ENCODE data around the gene IL23R. TPM values are rescaled to one million over a fixed set of nuclear protein-coding genes. Genes with fewer than 3 reads are reported as not detected.

IL23R gene
- total and polyA plus RNA-seq, 2 of the 13 experiments (the other 11 are each of a cell fraction or from before 2014, with no cell fraction given): not detected

DNA sequence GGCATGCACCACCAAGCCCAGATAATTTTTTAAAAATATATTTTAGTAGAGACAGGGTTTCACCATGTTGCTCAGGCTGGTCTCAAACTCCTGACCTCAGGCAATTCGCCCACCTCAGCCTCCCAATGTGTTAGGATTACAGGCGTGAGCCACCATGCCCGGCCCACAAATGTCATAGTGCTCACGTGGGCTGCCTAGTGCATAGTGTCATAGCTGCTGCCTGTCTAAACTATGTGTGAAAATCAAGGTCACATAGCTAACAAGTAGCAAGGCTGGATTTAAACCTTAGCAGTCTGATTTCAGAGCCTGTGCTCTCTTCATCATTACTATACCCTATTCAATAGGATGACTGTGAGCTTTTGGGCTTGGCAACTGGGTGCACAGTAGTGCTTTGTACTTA is 41.8 kb upstream of the IL23R start:
- no peak overlapping the region for H3K4me2 ChIP-seq (ENCODE audit: low read depth, low read length)
- ATAC-seq (no peak; the same call in 2 of the 3 replicates), DNase-seq (ENCODE audit: low spot score) (no peak), FAIRE-seq (no peak)
- 55% methylated on average over 4 of the region's 4 CpGs for whole genome bisulfite sequencing (ENCODE audit: low lambda C conversion rate)
- no peaks in the 10 kb centered on the region for H4K20me1 ChIP-seq (ENCODE audit: insufficient read depth, low read length)
- no peak overlapping the region for H3K27ac ChIP-seq (ENCODE audit: extremely low read length, insufficient read depth, low read length)
- no TSS peak for BruUV-seq (replicated peaks)
- H3K79me2 ChIP-seq (ENCODE audit: insufficient read depth, low read length): no peaks in the 10 kb centered on the region
- ChIA-PET CTCF (ENCODE audit: low intra/inter-chr PET ratio, low total read pairs) (no interaction called here), POLR2A (no interaction called here)
- no peak overlapping the region for H3K4me3 ChIP-seq (replicated peaks in 1 of 3; ENCODE audit: insufficient read depth in 1 of 3, low read depth in 2 of 3, low read length in 3 of 3)
- intact Hi-C loops (cut with micrococcal nuclease; ENCODE audit: unreplicated experiment) (no loop called here), in situ Hi-C loops (cut with HindIII; ENCODE audit: extremely low pct_ligation_motif_present, low pct_unique_long_range_greater_than_20kb) (no loop called here)
- H3K27me3 ChIP-seq (ENCODE audit: control insufficient read depth in 1 of 2, insufficient read depth in 2 of 2, low read length in 2 of 2): no peaks in the 10 kb centered on the region
- H3K36me3 ChIP-seq (replicated peaks in 1 of 2; ENCODE audit: control insufficient read depth in 1 of 2, insufficient read depth in 2 of 2, low read length in 2 of 2): no peaks in the 10 kb centered on the region
- no peaks in the 10 kb centered on the region for H3K9me3 ChIP-seq (ENCODE audit: low read length)
- H3K4me1 ChIP-seq (ENCODE audit: insufficient read depth, low read length): peaks cover 7% of the 10 kb centered on the region; the same call in 1 of the 2 replicates
- TF ChIP-seq MZF1 (CRISPR knock-in tag; IDR thresholded peaks at IDR 0.05; ENCODE audit: borderline replicate concordance): no peak
- TF ChIP-seq NFKBIZ (CRISPR knock-in tag; IDR thresholded peaks at IDR 0.05): no peak
- no peak for TF ChIP-seq ZNF136 (CRISPR knock-in tag; IDR thresholded peaks at IDR 0.05; ENCODE audit: low read depth)
- TF ChIP-seq ZNF101 (CRISPR knock-in tag; IDR thresholded peaks at IDR 0.05; ENCODE audit: borderline replicate concordance, low read depth): no peak
- TF ChIP-seq ZIK1 (CRISPR knock-in tag; IDR thresholded peaks at IDR 0.05; ENCODE audit: borderline replicate concordance, low read depth): no peak
- TF ChIP-seq ZNF761 (CRISPR knock-in tag; conservative IDR thresholded peaks at IDR 0.05): no peak
- no peak for TF ChIP-seq CENPX (CRISPR knock-in tag; IDR thresholded peaks at IDR 0.05)
- no peak overlapping the region for H3K9ac ChIP-seq (ENCODE audit: insufficient read depth, low read depth, low read length)
- H2AFZ ChIP-seq (ENCODE audit: low read length): no peak overlapping the region

- no peaks in the 10 kb centered on the region for H4K20me1 ChIP-seq (ENCODE audit: insufficient read depth, low read length)
- no peaks in the 10 kb centered on the region for H3K79me2 ChIP-seq (ENCODE audit: insufficient read depth, low read length)
- DNase-seq (ENCODE audit: low spot score) (no peak), ATAC-seq (no peak; the same call in 2 of the 3 replicates), FAIRE-seq (no peak)
- H3K4me3 ChIP-seq (replicated peaks in 1 of 3; ENCODE audit: insufficient read depth in 1 of 3, low read depth in 2 of 3, low read length in 3 of 3): no peak overlapping the region
- intact Hi-C loops (cut with micrococcal nuclease; ENCODE audit: unreplicated experiment): no loop called here
- in situ Hi-C loops (cut with HindIII; ENCODE audit: extremely low pct_ligation_motif_present, low pct_unique_long_range_greater_than_20kb): no loop called here
- 51% methylated on average over 5 of the region's 5 CpGs for WGBS (ENCODE audit: low lambda C conversion rate)
- no peaks in the 10 kb centered on the region for H3K36me3 ChIP-seq (replicated peaks in 1 of 2; ENCODE audit: control insufficient read depth in 1 of 2, insufficient read depth in 2 of 2, low read length in 2 of 2)
- no TSS peak for BruUV-seq (replicated peaks)
- no peak overlapping the region for H3K27ac ChIP-seq (ENCODE audit: extremely low read length, insufficient read depth, low read length)
- H3K4me2 ChIP-seq (ENCODE audit: low read depth, low read length): no peak overlapping the region
- POLR2A ChIA-PET: no interaction called here
- H3K9me3 ChIP-seq (ENCODE audit: low read length): no peaks in the 10 kb centered on the region
- H3K27me3 ChIP-seq (ENCODE audit: control insufficient read depth in 1 of 2, insufficient read depth in 2 of 2, low read length in 2 of 2): no peaks in the 10 kb centered on the region
- no peak overlapping the region for H2AFZ ChIP-seq (ENCODE audit: low read length)
- peaks cover 7% of the 10 kb centered on the region; the same call in 1 of the 2 replicates for H3K4me1 ChIP-seq (ENCODE audit: insufficient read depth, low read length)
- no peak overlapping the region for H3K9ac ChIP-seq (ENCODE audit: insufficient read depth, low read depth, low read length)
- CTCF ChIA-PET (ENCODE audit: low intra/inter-chr PET ratio, low total read pairs): no interaction called here
- TF ChIP-seq CBX5 (CRISPR knock-in tag; IDR thresholded peaks at IDR 0.05; ENCODE audit: borderline replicate concordance) (no peak), TGIF2 (CRISPR knock-in tag; IDR thresholded peaks at IDR 0.05) (no peak), ZNF839 (CRISPR knock-in tag; IDR thresholded peaks at IDR 0.05; ENCODE audit: borderline replicate concordance) (no peak), ZBTB34 (CRISPR knock-in tag; IDR thresholded peaks at IDR 0.05) (no peak), MYC (CRISPR knock-in tag; IDR thresholded peaks at IDR 0.05; ENCODE audit: borderline replicate concordance) (no peak), JDP2 (CRISPR knock-in tag; IDR thresholded peaks at IDR 0.05; ENCODE audit: borderline replicate concordance) (no peak), ZSCAN25 (CRISPR knock-in tag; IDR thresholded peaks at IDR 0.05) (no peak), ZNF224 (CRISPR knock-in tag; IDR thresholded peaks at IDR 0.05) (no peak), SMC3 (IDR thresholded peaks at IDR 0.05; ENCODE audit: low read length) (no peak)
- TF ChIP-seq, protein P1, sequence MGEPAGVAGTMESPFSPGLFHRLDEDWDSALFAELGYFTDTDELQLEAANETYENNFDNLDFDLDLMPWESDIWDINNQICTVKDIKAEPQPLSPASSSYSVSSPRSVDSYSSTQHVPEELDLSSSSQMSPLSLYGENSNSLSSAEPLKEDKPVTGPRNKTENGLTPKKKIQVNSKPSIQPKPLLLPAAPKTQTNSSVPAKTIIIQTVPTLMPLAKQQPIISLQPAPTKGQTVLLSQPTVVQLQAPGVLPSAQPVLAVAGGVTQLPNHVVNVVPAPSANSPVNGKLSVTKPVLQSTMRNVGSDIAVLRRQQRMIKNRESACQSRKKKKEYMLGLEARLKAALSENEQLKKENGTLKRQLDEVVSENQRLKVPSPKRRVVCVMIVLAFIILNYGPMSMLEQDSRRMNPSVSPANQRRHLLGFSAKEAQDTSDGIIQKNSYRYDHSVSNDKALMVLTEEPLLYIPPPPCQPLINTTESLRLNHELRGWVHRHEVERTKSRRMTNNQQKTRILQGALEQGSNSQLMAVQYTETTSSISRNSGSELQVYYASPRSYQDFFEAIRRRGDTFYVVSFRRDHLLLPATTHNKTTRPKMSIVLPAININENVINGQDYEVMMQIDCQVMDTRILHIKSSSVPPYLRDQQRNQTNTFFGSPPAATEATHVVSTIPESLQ (CRISPR knock-in tag; conservative IDR thresholded peaks at IDR 0.05): no peak
Measured at GRCh38 chr1:67126111-67126746, 40.0 kb upstream of the IL23R start.
